GM19468 (cell line): Measurements from ENCODE around the gene TMEM131.
"Not testable (repeated sequence)": the region's sequence is repeated elsewhere in the genome, so short reads cannot be mapped to it uniquely, and the experiment has no call there.

Source experiments
- ATAC-seq: cut with Tn5 transposase; IDR thresholded peaks from one replicate; pipeline ENCODE4 v1.9.1; 2021; ENCODE audit warnings: mild to moderate bottlenecking, moderate library complexity, moderate number of reproducible peaks; ENCODE audit not compliant: unreplicated experiment; ENCODE audit errors: extremely low read depth

TMEM131 gene

DNA sequence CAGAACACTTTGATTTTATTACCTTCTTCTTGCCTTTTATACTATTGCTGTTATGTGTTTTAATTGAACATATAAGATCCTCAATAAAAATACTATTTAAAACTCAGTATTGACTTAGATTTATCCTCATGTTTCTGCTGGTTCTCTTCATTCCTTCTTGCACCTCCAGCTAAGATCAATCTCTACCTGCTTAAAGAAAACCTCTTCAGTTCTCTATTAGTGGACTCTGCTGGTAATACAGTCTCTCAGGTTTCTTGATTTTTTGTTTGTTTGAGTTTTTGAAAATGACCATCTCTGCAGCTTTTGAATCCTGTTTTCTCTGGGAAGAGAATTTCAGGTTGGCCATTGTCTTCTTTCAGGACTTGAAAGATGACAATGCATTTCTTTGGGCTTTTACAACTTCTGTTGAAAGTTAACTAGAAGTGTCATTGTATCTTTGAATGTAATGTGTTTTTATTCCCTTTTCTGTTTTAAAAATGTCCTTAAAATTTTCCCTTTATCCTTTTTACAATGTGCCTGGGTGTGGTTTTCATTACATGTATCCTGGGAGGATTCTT is 29.8 kb upstream of the TMEM131 start:
- no peak for ATAC-seq

DNA sequence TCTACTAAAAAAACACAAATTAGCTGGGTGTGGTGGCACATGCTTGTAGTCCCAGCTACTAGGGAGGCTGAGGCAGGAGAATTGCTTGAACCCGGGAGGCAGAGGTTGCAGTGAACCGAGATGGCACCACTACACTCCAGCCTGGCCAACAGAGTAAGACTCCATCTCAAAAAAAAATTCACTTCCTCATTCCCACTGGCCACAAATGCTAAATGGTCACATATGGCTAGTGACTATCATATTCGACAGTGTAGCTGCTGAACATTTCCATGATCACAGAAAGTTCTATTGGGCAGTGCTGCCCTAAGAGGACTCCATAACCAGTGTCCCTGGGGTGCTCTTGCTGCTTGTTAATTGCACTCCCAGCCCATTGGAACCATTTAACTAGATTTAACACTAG is 26.3 kb upstream of the TMEM131 start:
- not testable (repeated sequence) for ATAC-seq

DNA sequence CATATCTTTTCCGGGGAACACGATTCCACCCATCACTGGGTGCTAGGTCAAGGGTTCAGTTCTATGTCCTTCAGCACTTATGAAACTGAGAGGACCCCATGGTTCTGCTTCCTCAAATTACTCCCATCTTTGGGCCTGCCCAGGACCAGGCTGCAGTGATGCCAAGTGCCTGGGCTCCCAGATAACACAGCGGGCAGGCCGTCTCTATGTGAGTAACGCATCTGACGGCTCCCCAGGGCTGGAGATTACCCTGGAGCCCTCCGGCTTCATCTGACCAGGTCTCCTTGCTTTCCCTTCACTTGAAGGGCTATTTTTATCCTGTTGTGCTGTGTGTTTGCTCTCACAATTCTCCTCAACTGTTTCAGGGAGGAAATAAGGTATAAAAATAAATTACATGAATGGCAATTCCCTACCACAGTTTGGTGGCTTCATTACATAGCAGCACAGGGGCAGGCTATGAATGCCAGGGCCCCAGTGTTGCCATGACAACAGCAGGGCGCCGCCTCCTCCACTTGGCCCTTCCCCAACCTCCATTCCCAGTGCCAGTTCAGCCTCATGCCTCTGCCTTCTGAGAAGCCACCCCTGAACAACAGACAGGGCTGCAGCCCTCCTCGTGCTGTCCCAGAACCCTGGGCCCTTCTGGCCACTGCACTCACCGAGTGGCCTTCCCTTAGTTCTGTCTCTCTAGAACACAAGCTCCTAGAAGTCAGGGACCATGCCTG is 25.4 kb upstream of the TMEM131 start:
- ATAC-seq, result no peak

DNA sequence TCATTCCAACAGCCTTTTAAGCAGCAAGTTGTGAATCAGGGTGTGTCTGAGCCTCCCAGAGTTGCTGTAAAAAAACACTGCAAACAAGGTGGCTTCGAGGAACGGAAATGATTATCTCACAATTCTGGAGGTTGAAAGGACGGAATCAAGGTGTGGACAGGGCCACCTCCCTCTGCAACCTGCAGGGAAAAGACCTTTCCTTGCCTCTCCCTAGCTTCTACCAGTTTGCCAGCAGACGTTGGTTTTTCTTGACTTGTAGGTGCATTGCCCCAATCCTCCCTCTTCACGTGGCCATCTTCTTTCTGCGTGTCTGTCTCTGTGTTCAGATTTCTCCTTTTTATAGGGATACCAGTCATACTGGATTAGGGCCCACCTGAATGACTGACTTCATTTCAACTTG is 24.8 kb upstream of the TMEM131 start:
- no peak for ATAC-seq

DNA sequence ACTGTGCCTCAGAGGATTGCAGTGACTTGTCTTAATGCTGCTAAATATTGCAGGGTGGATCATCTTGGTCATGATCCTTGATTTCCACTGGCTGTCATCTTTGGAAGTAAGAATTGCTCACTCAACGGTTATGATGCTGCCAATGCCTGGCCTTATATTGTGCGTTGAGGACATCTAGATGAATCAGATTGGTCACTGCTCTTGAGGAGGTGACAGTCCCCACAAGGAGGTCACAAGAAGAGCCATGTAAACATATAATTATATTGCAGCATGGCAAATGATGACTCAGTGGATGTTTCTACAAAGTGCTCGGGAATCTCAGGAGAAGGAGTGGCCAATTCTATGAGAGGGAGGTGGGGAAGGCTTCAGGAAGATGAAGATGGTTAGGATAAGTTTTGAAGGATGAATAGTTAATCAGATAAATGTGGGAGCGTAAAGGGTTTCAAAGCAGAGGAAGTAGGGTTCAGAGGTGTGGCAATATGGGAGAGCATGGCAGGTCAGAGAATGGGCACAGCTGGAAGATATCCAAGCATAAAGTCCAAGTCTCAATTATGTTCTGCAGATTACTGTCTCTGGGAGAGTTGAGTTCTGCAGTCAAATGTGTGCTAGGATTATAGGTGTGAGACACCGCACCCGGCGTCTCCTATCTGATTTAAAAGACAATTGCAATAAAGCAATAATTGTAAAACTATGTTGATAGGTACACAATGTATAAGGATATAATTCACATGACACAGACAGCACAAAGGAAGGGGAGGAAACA is 21.3 kb upstream of the TMEM131 start:
- ATAC-seq, result no peak

DNA sequence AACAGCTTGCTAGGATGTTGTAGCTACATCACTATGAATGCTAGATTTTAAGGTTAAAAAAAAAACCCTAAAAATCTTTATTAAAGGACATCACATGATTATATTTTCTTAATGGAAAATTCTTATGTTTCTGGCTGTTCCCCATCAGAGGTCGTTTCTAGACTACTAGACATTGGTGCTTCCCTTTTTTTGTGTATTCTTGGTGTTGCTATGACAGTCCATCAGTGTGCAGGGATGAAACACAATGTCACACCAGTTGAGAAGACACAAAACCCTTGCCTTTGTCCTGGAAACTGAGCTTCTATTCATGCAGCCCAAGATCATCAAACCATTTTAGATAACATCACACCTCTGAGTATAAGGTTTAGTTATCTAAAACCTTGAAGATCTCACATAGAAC is 19.9 kb upstream of the TMEM131 start:
- no peak for ATAC-seq

DNA sequence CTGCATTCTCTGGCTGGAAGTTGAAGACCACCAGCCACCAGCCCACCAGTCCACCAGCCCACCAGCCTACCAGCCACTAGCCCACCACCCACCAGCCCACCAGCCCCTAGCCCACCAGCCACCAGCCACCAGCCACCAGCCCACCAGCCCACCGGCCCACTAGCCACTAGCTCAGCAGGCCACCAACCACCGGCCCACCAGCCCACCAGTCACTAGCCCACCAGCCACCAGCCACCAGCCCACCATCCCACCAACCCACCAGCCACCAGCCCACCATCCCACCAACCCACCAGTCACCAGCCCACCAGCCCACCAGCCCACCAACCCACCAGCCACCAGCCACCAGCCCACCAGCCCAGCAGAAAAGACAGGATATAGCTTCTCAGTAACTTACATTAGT is 18.6 kb upstream of the TMEM131 start:
- ATAC-seq, result no peak

DNA sequence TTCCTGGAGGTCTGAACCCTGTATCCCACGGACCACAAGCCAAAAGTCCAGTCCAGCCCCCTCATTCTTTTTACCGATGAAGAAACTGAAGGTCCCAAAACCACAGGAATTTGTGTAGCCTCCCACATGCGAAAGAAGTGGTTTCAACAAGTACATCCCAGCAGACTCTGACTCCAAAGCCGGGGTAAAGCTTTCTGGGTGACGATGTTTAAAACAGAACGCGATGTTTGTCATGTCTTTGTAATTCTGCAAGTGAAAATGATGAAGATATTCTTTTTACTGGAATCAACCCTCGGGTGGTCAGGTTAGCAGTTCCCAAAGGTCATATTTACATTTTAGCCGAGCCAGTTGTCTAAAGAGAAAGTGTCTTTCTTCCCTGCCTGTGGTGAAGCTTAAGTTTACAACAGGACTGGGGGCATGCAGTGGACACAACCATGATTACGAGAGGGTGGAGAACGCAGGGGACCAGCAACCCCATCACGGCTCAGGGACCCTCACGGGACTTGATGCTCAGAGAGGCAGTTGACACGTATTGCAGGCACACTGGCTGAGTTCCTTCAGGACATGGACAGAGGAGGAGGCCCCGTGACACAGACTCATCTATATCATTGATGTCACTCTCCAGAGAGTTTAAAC is 17.8 kb upstream of the TMEM131 start:
- no peak for ATAC-seq

DNA sequence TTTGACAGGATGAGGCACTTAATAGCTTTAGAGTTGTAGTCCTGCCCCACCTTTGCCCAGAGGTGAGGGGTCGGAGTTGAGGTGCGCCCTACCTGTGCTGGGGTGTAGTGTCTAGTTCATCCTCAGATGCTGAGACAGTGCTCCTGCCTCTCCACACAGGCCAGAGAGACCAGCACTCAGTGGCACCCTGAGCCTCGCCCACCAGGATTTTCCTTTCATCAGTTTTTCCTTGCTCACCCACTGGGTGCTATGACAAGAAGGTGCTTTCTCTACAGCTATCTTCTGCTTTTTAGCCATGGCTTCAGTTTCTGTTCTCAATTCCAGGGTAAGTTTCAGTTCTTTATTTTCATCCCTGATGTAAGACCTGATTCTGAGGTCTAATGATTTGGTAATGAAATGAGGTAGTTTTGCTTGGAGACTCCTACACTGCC is 16.8 kb upstream of the TMEM131 start:
- ATAC-seq, result peak; percentile 57

DNA sequence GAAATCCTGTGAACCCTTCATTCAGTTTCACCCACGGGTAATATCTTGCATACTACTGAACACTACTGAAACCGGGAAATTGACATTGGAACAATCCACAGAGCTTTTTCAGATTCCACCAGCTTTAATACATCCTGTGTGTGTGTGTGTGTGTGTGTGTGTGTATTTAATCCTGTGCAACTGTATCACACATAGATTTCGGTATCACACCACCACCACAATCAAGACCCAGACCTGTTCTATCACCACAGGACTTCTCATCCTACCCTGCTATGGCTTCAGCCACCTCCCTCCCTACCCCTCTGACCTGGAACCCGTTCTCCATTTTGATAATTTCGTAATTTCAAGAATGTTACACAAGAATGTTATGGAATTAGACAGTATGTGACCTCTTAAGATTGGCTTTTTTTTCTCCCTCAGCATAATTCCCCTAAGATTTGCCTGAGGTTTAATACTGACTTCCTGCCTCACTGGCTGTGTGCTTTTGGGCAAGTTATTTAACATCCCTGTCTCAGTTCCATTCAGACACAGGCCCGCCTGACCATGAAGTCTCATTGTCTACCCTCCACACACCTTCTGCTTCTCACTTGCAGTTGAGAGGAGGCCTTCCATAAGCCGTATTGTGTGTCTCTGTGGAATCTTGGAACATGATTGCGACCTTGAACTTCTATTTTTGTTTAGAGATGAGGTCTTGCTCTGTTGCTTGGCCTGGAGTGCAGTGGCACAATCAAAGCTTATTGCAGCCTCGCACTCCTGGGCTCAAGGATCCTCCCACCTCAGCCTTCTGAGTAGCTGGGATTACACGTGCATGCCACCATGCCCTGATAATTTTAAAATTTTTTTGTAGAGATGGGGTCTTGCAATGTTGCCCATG is 14.4 kb upstream of the TMEM131 start:
- no peak for ATAC-seq

DNA sequence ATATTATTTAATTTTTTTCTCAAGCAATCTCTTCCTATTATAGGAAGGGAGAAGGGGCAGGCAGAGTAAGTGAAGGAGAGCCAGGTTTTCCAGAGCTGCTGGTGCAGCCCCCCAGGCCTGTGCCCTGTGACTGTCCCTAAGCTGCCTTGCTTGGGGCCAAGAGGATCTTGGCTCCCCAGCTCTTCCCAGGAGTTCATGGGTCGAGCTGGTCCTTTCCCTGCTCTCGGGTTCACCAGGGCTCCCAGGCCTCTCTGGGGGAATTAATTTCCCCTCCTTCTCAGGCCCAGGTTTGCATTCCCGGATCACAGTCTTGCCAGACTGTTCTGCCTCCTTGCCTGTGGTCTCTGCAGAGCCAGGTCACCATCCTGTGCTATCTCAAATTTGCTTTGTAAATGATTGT is 12.7 kb upstream of the TMEM131 start:
- ATAC-seq, result no peak

DNA sequence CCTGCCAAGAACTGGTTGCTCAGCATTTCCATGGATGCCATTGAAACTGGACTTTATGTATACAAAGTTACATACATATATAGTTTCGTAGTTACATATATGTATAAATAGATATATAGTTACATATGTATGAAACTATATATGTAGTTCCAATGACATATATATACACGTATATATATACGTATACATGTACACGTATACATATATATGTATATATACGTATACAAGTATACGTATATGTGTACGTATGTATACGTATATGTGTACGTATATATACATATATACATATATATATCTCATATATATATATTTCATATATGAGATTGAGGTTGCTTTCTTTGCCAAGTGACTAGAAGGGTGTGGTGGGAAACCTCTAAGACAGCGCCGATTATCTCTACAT is 10.6 kb upstream of the TMEM131 start:
- no peak for ATAC-seq

DNA sequence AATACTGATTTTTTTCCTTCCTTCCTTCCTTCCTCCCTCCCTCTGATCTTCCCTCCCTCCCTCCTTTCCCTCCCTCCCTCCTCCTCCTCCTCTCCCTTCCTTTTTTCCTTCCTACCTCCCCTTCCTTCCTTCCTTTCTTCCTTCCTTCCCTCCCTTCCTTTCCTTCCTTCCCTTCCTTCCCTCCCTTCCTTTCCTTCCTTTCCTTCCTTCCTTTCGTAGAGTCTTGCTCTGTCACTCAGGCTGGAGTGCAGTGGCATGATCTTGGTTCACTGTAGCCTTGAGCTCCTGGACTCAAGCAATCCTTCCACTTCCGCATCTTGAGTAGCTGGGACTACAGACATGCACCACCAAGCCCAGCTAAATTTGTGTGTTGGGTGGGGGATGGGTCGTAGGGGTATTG is 8.9 kb upstream of the TMEM131 start:
- no peak for ATAC-seq

DNA sequence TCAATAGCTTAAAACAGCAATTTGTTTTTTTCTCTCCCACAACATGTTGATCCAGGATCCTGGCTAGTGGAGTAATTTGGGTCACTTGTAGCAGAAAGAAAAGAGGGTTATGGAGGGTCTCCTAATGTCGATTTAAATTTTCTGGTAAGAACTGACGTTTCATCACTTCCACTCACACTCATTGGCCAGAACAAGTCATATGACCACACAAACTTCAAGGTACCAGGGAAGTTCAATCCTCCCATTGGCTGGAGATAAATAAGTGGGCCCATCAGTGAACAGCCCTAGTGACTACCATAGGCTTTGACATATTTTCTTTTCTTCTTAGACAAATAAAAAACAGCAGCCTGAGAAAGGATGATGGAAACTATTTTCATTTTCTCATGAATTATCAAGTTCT is 8.3 kb upstream of the TMEM131 start:
- no peak for ATAC-seq

DNA sequence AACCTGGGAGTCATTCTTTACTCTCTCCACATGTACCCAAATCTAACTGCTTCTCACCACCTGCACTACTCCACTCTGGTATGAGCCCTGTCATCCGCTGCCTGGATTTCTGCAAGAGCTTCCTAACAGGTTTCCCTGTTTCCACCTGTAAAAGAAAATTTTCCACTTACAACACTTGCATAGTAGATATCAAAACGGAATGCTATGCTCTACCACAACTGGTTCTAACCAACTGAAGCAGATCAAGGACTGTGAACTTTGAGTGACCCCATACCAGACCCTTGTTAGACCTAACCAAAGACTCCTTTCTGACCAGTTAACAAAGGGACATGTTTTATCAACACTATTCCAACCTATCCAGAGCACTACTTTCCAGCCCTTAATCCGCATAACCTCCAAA is 3.8 kb upstream of the TMEM131 start:
- no peak for ATAC-seq

DNA sequence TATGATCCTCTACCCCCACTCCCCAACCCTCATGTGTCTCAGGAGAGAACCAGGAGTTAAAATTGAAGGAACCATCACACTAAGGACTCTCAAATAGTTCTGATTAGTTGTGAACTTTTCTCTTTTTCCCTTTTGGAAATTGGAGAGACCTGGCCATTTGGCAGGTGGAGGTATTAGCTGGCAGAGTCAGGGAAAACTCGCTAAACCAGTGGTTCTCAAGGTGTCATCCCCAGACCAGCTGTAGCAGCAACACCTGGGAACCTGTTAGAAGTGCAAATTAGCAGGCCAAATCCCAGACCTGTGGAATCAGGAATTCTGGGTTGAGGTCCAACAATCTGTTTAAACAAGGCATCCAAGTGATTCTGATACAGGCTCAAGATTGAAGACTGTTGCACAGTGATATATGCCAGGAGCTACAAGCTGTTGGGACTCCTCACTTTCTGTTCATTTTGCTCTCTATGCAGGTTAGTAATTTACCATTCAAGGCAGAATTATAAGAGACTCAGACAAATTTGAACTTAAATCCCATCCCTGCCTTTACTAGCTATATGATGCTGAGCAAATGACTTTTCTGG is 2.8 kb upstream of the TMEM131 start:
- ATAC-seq, result no peak

DNA sequence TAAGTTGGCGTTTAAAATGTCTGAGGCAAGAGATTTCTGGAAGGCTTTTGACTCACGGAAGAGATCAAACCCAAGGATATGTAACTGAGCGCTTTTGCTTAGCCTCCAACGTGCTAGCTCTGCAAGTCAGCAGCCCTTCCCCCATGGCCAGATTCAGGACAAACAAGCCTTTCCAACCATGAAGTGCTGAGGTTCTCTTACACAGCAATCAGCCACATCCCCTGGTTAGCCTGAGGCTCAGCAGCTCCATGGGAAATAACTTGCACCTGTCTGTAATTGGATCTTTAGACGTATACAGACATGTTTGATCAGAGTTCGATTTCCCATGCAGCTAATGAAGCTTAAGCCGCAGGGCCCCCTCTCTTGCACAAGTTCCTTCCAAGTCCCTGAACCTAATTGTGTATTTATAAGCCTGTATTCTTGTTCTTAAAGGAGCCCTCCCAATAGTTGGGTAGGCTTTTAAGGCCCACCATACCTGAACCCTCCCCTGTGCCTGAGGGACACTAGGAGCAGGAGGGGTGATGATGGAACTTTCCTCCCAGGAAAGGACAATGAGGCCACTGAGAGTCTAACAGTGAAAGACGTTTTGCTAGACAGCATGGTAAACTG is 2.1 kb upstream of the TMEM131 start:
- no peak for ATAC-seq

DNA sequence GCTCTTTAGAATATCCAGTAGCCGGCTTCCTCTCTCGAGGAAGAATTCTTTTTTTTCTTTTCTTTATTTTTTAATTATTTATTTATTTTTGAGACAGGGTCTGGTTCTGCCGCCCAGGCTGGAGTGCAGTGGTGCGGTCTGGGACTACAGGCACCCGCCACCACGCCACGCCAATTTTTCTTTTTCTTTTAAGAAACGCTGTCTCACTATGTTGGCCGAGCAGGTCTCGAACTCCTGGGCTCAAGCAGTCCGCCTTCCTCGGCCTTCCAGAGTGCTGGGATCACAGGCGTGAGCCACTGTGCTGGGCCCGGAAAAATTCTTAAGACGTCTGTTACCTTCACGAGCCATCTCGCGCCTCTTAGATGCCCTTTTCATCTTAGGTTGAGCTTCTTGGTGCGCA is 931 bp upstream of the TMEM131 start:
- ATAC-seq, result no peak

DNA sequence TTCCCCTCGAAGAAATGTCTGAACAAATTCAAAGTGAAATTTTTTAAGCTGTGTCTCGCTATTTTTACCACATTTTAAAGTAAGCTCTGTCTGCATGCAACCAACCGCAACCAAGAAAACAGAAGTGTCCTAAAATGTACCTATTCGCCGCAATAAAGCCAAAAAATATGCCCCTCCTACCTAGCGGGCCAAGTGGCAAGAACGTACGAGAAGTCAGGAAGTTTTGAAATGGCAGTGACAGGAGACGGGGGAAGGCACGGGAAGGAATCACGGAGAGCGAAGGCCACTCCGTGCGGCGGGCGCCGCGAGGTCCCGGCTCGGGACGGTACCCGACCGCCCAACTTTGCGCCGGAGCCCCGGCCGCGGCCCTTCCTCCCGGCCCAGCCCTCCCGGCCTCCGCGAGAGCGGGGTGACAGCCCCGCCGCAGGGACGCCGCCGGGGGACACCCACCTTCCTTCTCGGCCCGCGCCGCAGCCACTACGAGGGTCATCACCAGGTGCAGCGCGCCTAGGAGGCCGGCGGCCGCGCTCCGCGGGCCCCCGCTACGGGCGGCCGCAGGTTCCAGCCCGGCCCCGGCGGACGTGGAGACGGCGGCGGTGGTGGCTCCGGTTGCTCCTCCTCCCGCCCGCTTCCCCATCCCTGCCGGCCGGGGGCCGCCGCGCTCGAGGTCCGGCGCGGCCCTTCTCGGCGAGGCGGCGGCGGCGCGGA is 568 bp downstream of the TMEM131 start:
- peak; percentile 4 for ATAC-seq
